Suprapubic skin (tissue), 3 donors: ENCODE results near the gene THOC6.

Experiments
- CTCF ChIP-seq, 2 donors: fragments of 200-600 bp in 1 of 2; fragments of 450-650 bp in 1 of 2; sonication (generic) in 1 of 2; IDR thresholded peaks; one replicate each; pipeline ENCODE4 v1.5.1; 2016 to 2019; ENCODE audit warnings: antibody characterized with exemption in 2 of 2, mild to moderate bottlenecking in 1 of 2, moderate library complexity in 1 of 2
- POLR2A ChIP-seq, 2 donors: fragments of 450-650 bp; IDR thresholded peaks; one replicate each; pipeline ENCODE4 v1.6.1; 2017; ENCODE audit warnings: antibody characterized with exemption in 2 of 2, mild to moderate bottlenecking in 2 of 2, moderate library complexity in 2 of 2

GRCh38 chr16:3047387-3047720 lies 23.5 kb downstream of the THOC6 start:
- no peak for TF ChIP-seq CTCF (IDR thresholded peaks at IDR 0.05)
- TF ChIP-seq POLR2A (IDR thresholded peaks at IDR 0.05), result no peak
